GM12878 (cell line): ENCODE measurements around the gene HOXB13. TPM values are rescaled to one million over a fixed set of nuclear protein-coding genes. Genes with fewer than 3 reads are reported as not detected.

Experiments used
- ATAC-seq: fragments of 200-7000 bp; cut with Tn5 transposase; 3 replicates; pipeline ENCODE4 v1.9.1; 2020; ENCODE audit warnings: mild to moderate bottlenecking, moderate library complexity
- BruUV-seq: library from RNA; stranded (reverse); fragments of 400-500 nt; replicated peaks from 2 replicates; lab custom pipeline; 2021; lab: Mats Ljungman, UMichigan
- CTCF ChIA-PET: fragments of 300-600 bp; sonication (Branson Sonifier 250); formaldehyde crosslinking; extraction: SDS; loops from one replicate; lab custom pipeline; 2021; ENCODE audit warnings: inconsistent platforms; lab: Yijun Ruan, JAX
- POLR2A ChIA-PET: fragments of 350-600 bp; formaldehyde crosslinking; extraction: SDS; loops from one replicate; lab custom pipeline; 2021; ENCODE audit warnings: inconsistent platforms; lab: Charles Lee
- RAD21 ChIA-PET: fragments of 300-600 bp; sonication (Branson Sonifier 250); formaldehyde crosslinking; loops from one replicate; lab custom pipeline; 2023; ENCODE audit warnings: antibody characterized with exemption; ENCODE audit not compliant: unreplicated experiment; lab: Charles Lee
- SMC1A ChIA-PET: fragments of 300-600 bp; sonication (Branson Sonifier 250); formaldehyde crosslinking; loops from one replicate; lab custom pipeline; 2023; ENCODE audit not compliant: unreplicated experiment, uncharacterized antibody; lab: Charles Lee
- DNase-seq: peaks from one replicate; pipeline ENCODE4 v3.0.0-alpha.2; 2011; ENCODE audit warnings: low read depth, low spot score
- FAIRE-seq: peaks from 3 replicates; lab custom pipeline; 2011; peaks lifted over from hg19 to GRCh38; lab: Jason Lieb, UNC
- H2AFZ ChIP-seq: 2 replicates; pipeline ENCODE4 v1.6.0; 2011; ENCODE audit warnings: low read depth, low read length, control low read depth; ENCODE audit not compliant: control insufficient read depth
- H3K27ac ChIP-seq: 2 replicates; pipeline ENCODE4 v1.5.1; 2011; ENCODE audit warnings: control low read depth; ENCODE audit not compliant: control insufficient read depth, insufficient read depth
- H3K27me3 ChIP-seq, 2 experiments: replicated peaks in 1 of 2; 2 replicates each; pipeline versions ENCODE4 v1.6.0 to v1.6.1; 2011; ENCODE audit warnings: low read length in 1 of 2; ENCODE audit not compliant: control insufficient read depth in 2 of 2, insufficient read depth in 2 of 2
- H3K36me3 ChIP-seq, 2 experiments: 2 replicates each; pipeline ENCODE4 v1.5.1; 2011; ENCODE audit warnings: low read length in 1 of 2; ENCODE audit not compliant: control insufficient read depth in 2 of 2, insufficient read depth in 2 of 2
- H3K4me1 ChIP-seq: 2 replicates; pipeline ENCODE4 v1.6.1; 2011; ENCODE audit warnings: mild to moderate bottlenecking, low read length, moderate library complexity, mixed read lengths; ENCODE audit not compliant: control insufficient read depth, insufficient read depth
- H3K4me2 ChIP-seq: 2 replicates; pipeline ENCODE4 v1.6.0; 2011; ENCODE audit warnings: control low read depth; ENCODE audit not compliant: control insufficient read depth, insufficient read depth
- H3K4me3 ChIP-seq: fragments of 200-600 bp; sonication (generic); 2 replicates; pipeline ENCODE4 v1.5.1; 2016
- H3K79me2 ChIP-seq: 2 replicates; pipeline ENCODE4 v1.6.0; 2011; ENCODE audit warnings: low read length; ENCODE audit not compliant: control insufficient read depth, insufficient read depth
- H3K9ac ChIP-seq: 2 replicates; pipeline ENCODE4 v1.8.0; 2011; ENCODE audit warnings: low read length, control low read depth, mixed read lengths; ENCODE audit not compliant: control insufficient read depth, insufficient read depth
- H3K9me3 ChIP-seq: replicated peaks from 3 replicates; pipeline ENCODE4 v1.5.1; 2011; ENCODE audit warnings: mild to moderate bottlenecking, low read length; ENCODE audit not compliant: control insufficient read depth, insufficient read depth
- H4K20me1 ChIP-seq: 2 replicates; pipeline ENCODE4 v1.6.0; 2011; ENCODE audit not compliant: control insufficient read depth, insufficient read depth
- EZH2 ChIP-seq: IDR thresholded peaks from 2 replicates; pipeline ENCODE4 v1.6.1; 2012; ENCODE audit warnings: low read depth, mild to moderate bottlenecking, control low read depth, inconsistent platforms, low read length, borderline replicate concordance; ENCODE audit not compliant: control insufficient read depth
- ZBTB11 ChIP-seq: fragments of 450-650 bp; formaldehyde crosslinking; IDR thresholded peaks from 2 replicates; pipeline ENCODE4 v1.5.0; 2022; ENCODE audit warnings: mild to moderate bottlenecking, missing genetic modification characterization
- WGBS: methylation state at CpG from one replicate; pipeline ENCODE4 v1.1.6; 2016; ENCODE audit warnings: low lambda C conversion rate; ENCODE audit not compliant: insufficient replicate concordance, insufficient coverage; ENCODE audit errors: missing lambda C conversion rate; 5-methylcytosine and 5-hydroxymethylcytosine counted together
- in situ Hi-C: fragments of 300-500 bp; cut with MboI; formaldehyde crosslinking; loops from 9 replicates; pipeline ENCODE4 v1.14.3; 2018; ENCODE audit warnings: mixed read lengths
- intact Hi-C: fragments of 100-400 bp; cut with micrococcal nuclease; formaldehyde crosslinking; loops from one replicate; pipeline ENCODE4 v1.14.2; 2022; ENCODE audit not compliant: unreplicated experiment
- polyA plus RNA-seq, 11 experiments: library from polyadenylated mRNA; depleted of rRNA in 4 of 11; unstranded in 6 of 11; stranded (reverse) in 5 of 11; fragments of >200 nt; fragmentation: Nextera tagmentation in 4 of 11; fragmentation: Illumina TruSeq in 1 of 11; extraction: Ambion mirVana in 4 of 11; extraction: Trizol in 1 of 11; gene quantifications; 1 replicate in 1 of 11; 2 replicates in 10 of 11; pipeline versions ENCODE4 v1.2.1 to v1.2.3, GENCODE V29; 2011 to 2016; ENCODE audit warnings: inconsistent platforms in 2 of 11, missing spikeins in 2 of 11, low read depth in 1 of 11
- total RNA-seq, 4 experiments: library from RNA; depleted of rRNA in 3 of 4; stranded (reverse); fragments of >200 nt in 3 of 4; fragmentation: Illumina TruSeq in 1 of 4; extraction: Trizol in 1 of 4; gene quantifications; 2 replicates each; pipeline versions ENCODE4 v1.2.1 to v1.2.3, GENCODE V29; 2013 to 2021

HOXB13 gene
- total and polyA plus RNA-seq, 10 of the 15 experiments (the other 5 are each of a cell fraction or from before 2014, with no cell fraction given), result 0.05 TPM; not detected in 9

- no peak overlapping the region for H3K27ac ChIP-seq
- no peaks in the 10 kb centered on the region; the same call in 1 of the 2 replicates for H3K4me1 ChIP-seq
- no peaks in the 10 kb centered on the region for H3K36me3 ChIP-seq
- H3K79me2 ChIP-seq, result no peaks in the 10 kb centered on the region
- no peak overlapping the region for H3K4me2 ChIP-seq
- in situ Hi-C loops (loop anchor here (5.0 kb wide), 1 partner anchor 155 kb away; no protein-coding TSS in a partner anchor), intact Hi-C loops (no loop called here)
- no peak overlapping the region for H3K9ac ChIP-seq
- POLR2A ChIA-PET, result no interaction called here
- SMC1A ChIA-PET, result interaction anchor here (3.9 kb wide), 1 partner anchor 152 kb away, joined by 26 read pairs; no protein-coding TSS in a partner anchor
- H2AFZ ChIP-seq, result no peak overlapping the region
- no TSS peak for BruUV-seq
- ATAC-seq (no peak), FAIRE-seq (no peak), DNase-seq (no peak)
- RAD21 ChIA-PET, result interaction anchor here (4.4 to 5.5 kb wide), 2 partner anchors 48 to 152 kb away, joined by 25 to 67 read pairs; no protein-coding TSS in a partner anchor
- TF ChIP-seq ZBTB11 (CRISPR knock-in tag), result no peak
- 0 out of 2 replicates have a peak, but pooled peaks have one; percentile 38 for TF ChIP-seq EZH2
- H3K27me3 ChIP-seq, result peaks cover 28 to 46% of the 10 kb centered on the region in 2 experiments
- CTCF ChIA-PET, result interaction anchor here (1.1 to 7.5 kb wide), 7 partner anchors 47 to 158 kb away, joined by 3 to 108 read pairs (median 38); no protein-coding TSS in a partner anchor
- no peaks in the 10 kb centered on the region for H4K20me1 ChIP-seq
- H3K9me3 ChIP-seq, result no peaks in the 10 kb centered on the region
- no peak overlapping the region for H3K4me3 ChIP-seq
- WGBS, result 59% methylated on average over 20 of the region's 20 CpGs
These were observed 1.6 kb downstream of the HOXB13 start for GRCh38 chr17:48726916-48727286.
